Brain microvascular endothelial cell (primary cell): ENCODE results near the gene KDM2B.
"Not testable (repeated sequence)": the region's sequence is repeated elsewhere in the genome, so short reads cannot be mapped to it uniquely, and the experiment has no call there.

Experiments
- DNase-seq: peaks from one replicate; pipeline ENCODE4 v3.0.0-alpha.2; 2020
- H3K27ac ChIP-seq: fragments of 250-450 bp; sonication (Bioruptor Pico); 2 replicates; pipeline ENCODE4 v1.5.1; 2020; ENCODE audit warnings: mild to moderate bottlenecking, moderate library complexity
- H3K27me3 ChIP-seq: fragments of 250-450 bp; sonication (Bioruptor Pico); replicated peaks from 2 replicates; pipeline ENCODE4 v1.5.1; 2020; ENCODE audit warnings: mild to moderate bottlenecking
- H3K36me3 ChIP-seq: fragments of 250-450 bp; sonication (Bioruptor Pico); replicated peaks from 2 replicates; pipeline ENCODE4 v1.5.1; 2020; ENCODE audit warnings: mild to moderate bottlenecking
- H3K4me3 ChIP-seq: 2 replicates; pipeline ENCODE4 v1.5.1; 2011; ENCODE audit warnings: low read depth, mild to moderate bottlenecking, control low read depth, low read length, moderate library complexity
- CTCF ChIP-seq: IDR thresholded peaks from 2 replicates; pipeline ENCODE4 v1.5.1; 2011; ENCODE audit warnings: low read depth, mild to moderate bottlenecking, moderate library complexity, low read length, control low read depth, inconsistent platforms; ENCODE audit errors: missing control alignments
- in situ Hi-C: cut with HindIII; loops from 2 replicates; pipeline ENCODE4 v1.10.0; 2017; ENCODE audit warnings: low sequenced_read_pairs, low pct_ligation_motif_present

Gene KDM2B

GRCh38 chr12:121494093-121494787 is 86.6 kb downstream of the KDM2B start:
- TF ChIP-seq CTCF = peak; percentile 94
- no peak overlapping the region for H3K27ac ChIP-seq
- H3K4me3 ChIP-seq = no peak overlapping the region
- peak; percentile 9 for DNase-seq
- no peaks in the 10 kb centered on the region for H3K36me3 ChIP-seq
- in situ Hi-C loops = no loop called here
- no peaks in the 10 kb centered on the region for H3K27me3 ChIP-seq

- TF ChIP-seq CTCF = no peak
- in situ Hi-C loops = no loop called here
- H3K27ac ChIP-seq = no peak overlapping the region
- DNase-seq = no peak
- H3K36me3 ChIP-seq = no peaks in the 10 kb centered on the region
- no peak overlapping the region for H3K4me3 ChIP-seq
- no peaks in the 10 kb centered on the region for H3K27me3 ChIP-seq
These were observed 90.2 kb downstream of the KDM2B start for GRCh38 chr12:121490401-121491281.

- Histone ChIP-seq H3K27ac (no peak overlapping the region), H3K27me3 (no peaks in the 10 kb centered on the region), H3K36me3 (no peaks in the 10 kb centered on the region), H3K4me3 (no peak overlapping the region)
- in situ Hi-C loops = no loop called here
- DNase-seq = no peak
- no peak for TF ChIP-seq CTCF
These were observed 90.9 kb downstream of the KDM2B start for GRCh38 chr12:121489874-121490273.

GRCh38 chr12:121484967-121485366 is 95.9 kb downstream of the KDM2B start:
- H3K27ac ChIP-seq = no peak overlapping the region
- no peak for DNase-seq
- in situ Hi-C loops = no loop called here
- no peak overlapping the region for H3K4me3 ChIP-seq
- H3K36me3 ChIP-seq = no peaks in the 10 kb centered on the region
- no peaks in the 10 kb centered on the region for H3K27me3 ChIP-seq
- no peak for TF ChIP-seq CTCF

- H3K36me3 ChIP-seq, DNase-seq, in situ Hi-C loops, H3K27ac ChIP-seq, H3K27me3 ChIP-seq, H3K4me3 ChIP-seq: not testable (repeated sequence)
These were observed 96.3 kb downstream of the KDM2B start for GRCh38 chr12:121484564-121484963.

GRCh38 chr12:121483949-121484348 is 96.9 kb downstream of the KDM2B start:
- Histone ChIP-seq H3K36me3 (no peaks in the 10 kb centered on the region), H3K27ac (no peak overlapping the region), H3K27me3 (no peaks in the 10 kb centered on the region), H3K4me3 (no peak overlapping the region)
- no peak for TF ChIP-seq CTCF
- no peak for DNase-seq
- in situ Hi-C loops = no loop called here
